Mammary epithelial cell (primary cell): ENCODE results near the gene ADCY5.

Source experiments
- EZH2 ChIP-seq: IDR thresholded peaks from 2 replicates; pipeline ENCODE4 v1.6.1; 2012; ENCODE audit warnings: low read length, inconsistent platforms, borderline replicate concordance
- TF ChIP-seq, protein P1 (sequence below), 2 donors: IDR thresholded peaks in 1 of 2; conservative IDR thresholded peaks in 1 of 2; 2 replicates each; pipeline ENCODE4 v1.5.1; 2011 to 2012; ENCODE audit warnings: inconsistent platforms in 2 of 2, low read length in 2 of 2, mild to moderate bottlenecking in 2 of 2, control low read depth in 1 of 2, low read depth in 1 of 2; ENCODE audit not compliant: insufficient read depth in 1 of 2; ENCODE audit errors: extremely low read depth in 1 of 2

DNA sequence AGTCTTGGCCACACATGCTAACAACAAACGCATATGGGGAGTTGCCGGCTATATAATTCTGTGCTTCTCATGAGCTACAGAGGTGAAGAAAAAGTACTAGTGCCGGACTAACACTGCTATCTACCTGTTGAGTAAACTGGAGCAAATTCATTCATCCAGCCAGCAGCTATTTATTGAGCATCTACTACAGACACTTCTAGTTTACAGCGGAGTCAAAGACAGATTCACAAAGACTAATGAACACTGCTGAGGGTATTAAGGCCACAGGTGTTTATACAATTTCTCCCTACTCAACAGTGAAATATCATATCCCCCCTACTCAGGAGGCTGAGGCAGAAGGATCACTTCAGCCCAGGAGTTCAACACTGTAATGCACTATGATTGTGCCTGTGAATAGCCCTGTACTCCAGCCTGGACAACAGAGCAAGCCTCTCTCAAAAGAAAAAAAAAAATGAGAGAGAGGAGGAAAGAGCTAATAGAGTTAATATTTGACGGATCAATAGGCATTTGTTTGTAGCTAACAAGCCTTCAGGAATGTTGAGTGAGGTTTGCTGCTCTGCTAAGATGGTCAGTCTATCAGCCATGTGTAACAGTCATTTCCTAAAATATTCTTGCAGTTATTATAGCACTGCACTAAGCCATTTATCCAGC lies 17.8 kb downstream of the ADCY5 start:
- TF ChIP-seq, protein P1, sequence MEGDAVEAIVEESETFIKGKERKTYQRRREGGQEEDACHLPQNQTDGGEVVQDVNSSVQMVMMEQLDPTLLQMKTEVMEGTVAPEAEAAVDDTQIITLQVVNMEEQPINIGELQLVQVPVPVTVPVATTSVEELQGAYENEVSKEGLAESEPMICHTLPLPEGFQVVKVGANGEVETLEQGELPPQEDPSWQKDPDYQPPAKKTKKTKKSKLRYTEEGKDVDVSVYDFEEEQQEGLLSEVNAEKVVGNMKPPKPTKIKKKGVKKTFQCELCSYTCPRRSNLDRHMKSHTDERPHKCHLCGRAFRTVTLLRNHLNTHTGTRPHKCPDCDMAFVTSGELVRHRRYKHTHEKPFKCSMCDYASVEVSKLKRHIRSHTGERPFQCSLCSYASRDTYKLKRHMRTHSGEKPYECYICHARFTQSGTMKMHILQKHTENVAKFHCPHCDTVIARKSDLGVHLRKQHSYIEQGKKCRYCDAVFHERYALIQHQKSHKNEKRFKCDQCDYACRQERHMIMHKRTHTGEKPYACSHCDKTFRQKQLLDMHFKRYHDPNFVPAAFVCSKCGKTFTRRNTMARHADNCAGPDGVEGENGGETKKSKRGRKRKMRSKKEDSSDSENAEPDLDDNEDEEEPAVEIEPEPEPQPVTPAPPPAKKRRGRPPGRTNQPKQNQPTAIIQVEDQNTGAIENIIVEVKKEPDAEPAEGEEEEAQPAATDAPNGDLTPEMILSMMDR (conservative IDR thresholded peaks at IDR 0.05 in 1 of 2, IDR thresholded peaks at IDR 0.05 in 1 of 2; ENCODE audit: extremely low read depth in 1 of 2, insufficient read depth in 1 of 2, low read depth in 1 of 2, low read length in 2 of 2) = no peak
- TF ChIP-seq EZH2 = no peak
